ENCODE data around the gene BEND7.
"Not testable (repeated sequence)": the region's sequence is repeated elsewhere in the genome, so short reads cannot be mapped to it uniquely, and the experiment has no call there.

- TF ChIP-seq CTCF (optimal IDR thresholded peaks at IDR 0.05 in 1 of 3, IDR thresholded peaks at IDR 0.05 in 1 of 3, conservative IDR thresholded peaks at IDR 0.05 in 1 of 3; ENCODE audit: extremely low read depth in 1 of 3, insufficient read depth in 2 of 3, low read length in 3 of 3); EZH2 (IDR thresholded peaks at IDR 0.05; ENCODE audit: low read length): not testable (repeated sequence)
These were observed 100.9 kb downstream of the BEND7 start for GRCh38 chr10:13427943-13428342.
